DMS 273 (cell line): Measurements from ENCODE around the gene A1CF.
"Not testable (repeated sequence)": the region's sequence is repeated elsewhere in the genome, so short reads cannot be mapped to it uniquely, and the experiment has no call there.

ENCODE experiments used
- DNase-seq: peaks from one replicate; lab custom pipeline; 2025; ENCODE audit not compliant: unreplicated experiment; lab: John Stamatoyannopoulos, UW

The A1CF gene, protein sequence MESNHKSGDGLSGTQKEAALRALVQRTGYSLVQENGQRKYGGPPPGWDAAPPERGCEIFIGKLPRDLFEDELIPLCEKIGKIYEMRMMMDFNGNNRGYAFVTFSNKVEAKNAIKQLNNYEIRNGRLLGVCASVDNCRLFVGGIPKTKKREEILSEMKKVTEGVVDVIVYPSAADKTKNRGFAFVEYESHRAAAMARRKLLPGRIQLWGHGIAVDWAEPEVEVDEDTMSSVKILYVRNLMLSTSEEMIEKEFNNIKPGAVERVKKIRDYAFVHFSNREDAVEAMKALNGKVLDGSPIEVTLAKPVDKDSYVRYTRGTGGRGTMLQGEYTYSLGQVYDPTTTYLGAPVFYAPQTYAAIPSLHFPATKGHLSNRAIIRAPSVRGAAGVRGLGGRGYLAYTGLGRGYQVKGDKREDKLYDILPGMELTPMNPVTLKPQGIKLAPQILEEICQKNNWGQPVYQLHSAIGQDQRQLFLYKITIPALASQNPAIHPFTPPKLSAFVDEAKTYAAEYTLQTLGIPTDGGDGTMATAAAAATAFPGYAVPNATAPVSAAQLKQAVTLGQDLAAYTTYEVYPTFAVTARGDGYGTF

DNA sequence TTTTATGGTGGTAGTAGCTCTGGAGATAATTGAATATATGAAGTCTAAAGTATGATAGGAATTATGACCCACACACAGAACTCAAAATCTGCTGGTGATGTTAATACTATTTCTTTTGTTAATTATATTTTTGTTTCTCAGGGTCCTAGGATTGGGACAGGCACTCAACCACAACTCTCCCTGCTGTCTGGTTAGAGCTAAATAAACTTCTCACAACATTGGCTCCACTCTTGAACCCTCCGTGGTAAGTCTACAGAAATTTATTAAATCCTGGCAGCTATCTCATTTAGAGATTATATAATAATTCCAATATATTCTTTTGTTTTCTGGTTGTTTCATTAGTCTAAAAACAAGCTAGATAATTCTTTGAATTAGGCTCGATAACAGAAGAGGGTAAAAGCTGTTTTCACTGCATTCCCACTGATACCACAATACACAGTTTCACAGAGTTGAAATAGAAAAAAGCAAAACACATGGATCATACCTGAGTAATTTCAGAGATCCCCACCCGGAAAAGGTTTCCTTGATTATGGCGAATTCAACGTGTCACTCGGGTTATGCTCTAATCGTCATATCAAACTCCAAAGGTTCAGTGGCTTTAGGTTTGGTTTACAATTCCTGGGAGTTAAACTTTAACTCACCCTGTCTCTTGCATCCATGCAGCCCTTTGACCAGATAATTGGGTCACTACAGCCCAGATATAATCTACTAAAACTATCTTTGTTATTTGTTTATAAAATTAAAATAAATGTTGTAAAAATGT, at the start of gene A1CF:
TSS of gene A1CF (minus strand) at position 531 of the 763 bp plus-strand sequence. CDS start 25,687 bp downstream, outside the sequence.
- DNase-seq: no peak

DNA sequence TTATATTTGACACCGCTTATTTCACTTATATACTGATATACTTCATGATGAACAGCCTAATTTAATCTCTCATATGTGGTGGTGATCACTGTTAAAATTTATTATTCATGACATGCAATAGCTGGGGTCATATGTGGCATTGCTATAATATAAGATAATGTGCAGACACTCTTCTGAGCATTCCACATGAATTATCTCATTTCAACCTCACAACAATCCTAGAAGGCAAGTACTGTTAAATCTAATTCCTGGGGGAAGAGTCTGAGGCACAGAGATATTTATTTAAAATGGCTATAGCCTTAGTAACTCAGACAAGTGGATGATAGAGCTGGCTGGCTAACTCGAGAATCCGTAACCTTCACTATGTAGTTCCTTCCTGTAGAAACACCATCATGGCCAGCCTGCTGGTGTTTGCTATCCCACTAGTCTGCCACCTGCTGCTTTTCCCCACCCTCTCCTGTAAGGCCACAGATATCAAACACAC, 46.6 kb upstream of the A1CF start:
- no peak for DNase-seq

DNA sequence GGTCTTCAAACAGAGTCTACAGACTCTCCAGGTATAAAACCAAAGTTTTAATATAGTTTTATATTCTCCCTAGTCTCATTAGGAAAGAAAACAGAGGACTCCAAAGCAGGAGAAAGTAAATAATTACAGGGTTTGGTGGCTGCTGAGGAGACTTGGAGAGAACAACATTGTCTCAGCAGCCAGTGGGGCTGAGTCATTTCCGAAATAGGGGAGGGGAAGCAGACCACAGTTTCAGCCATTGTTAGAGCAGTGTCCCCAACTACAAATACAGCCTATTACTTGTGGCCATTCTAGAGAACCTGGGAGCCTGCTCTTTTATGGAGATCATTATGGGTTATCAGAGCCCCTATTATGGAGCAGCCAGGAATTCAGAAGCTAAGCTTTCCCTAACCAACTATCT, 44.2 kb upstream of the A1CF start:
- DNase-seq: no peak

DNA sequence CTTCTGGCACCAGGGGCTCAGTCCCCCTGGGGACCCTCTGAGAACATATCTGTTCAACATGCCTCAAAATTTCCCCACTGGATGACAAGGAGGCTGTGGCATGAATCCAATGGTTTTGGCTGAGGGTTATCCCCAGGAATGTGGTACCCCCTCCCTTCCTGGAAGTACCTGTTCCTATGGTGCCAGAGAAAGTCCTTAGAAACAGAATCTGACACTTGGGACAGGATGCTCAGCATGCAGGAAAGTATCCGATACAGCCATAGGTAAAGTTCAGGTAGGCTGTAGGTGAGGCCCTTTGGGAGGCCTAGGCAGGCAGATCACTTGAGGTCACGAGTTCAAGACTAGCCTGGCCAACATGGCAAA, 42.7 kb upstream of the A1CF start:
- DNase-seq: no peak

DNA sequence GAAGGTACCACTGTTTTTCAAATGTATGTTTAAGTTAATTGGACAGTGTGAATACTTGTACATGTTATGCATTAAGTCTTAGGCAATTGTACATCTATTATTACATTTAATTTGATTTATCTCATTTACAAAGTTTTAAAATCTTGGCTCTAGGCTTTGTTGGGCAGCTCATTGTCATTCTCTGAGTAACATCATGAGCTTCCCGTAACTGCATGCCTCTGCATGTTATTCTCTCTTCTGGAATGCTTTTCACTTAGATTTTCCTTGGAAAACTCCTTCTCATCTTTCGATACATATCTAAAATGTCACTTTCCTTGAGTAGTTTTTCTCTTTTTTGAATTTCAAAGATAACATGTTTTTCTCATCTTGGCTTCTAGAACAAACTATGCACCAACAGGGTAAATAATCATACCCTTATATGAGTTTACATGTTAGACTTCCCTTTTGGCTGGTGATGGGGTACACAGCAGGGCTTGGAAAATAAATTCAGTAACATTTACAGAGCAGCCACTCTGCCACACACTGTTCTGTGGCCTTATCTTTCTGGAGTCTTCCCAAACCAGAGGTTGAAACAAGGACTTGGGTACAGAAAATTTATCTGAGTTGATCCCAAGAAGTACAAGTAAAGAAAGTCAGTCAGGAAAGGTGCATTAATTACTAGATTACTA, 42.2 kb upstream of the A1CF start:
- no peak for DNase-seq

DNA sequence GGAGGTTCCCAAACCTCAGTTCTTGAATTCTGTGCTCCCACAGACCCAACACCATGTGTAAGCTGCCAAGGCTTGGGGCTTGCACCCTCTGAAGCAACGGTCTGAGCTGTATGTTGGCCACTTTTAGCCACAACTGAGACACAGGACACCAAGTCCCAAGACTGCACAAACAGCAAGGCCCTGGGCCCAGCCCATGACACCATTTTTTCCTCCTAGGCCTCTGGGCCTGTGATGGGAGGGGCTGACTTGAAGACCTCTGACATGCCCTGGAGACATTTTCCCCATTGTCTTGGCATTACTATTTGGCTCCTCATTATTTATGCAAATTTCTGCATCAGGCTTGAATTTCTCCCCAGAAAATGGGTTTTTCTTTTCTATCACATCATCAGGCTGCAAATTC, 38.0 kb upstream of the A1CF start:
- DNase-seq: not testable (repeated sequence)

DNA sequence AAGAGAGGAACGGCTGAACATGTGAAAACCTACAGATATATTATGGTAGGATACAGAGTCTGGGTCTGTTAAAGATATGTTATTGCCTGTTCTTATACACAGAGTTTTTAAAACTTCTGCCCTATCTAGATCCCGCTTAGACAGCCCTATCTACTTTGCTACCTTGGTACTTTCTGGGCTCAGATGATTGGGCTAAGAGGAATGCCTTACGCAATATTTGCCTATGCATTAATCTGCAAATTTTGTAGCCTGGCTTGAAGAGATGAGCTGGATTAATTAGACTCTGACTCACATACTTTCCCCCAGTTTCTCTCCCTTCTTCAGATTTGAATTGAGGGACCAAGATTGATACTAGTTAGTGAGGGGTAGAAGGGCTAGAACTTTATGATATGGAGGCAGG, 33.6 kb upstream of the A1CF start:
- DNase-seq: no peak

DNA sequence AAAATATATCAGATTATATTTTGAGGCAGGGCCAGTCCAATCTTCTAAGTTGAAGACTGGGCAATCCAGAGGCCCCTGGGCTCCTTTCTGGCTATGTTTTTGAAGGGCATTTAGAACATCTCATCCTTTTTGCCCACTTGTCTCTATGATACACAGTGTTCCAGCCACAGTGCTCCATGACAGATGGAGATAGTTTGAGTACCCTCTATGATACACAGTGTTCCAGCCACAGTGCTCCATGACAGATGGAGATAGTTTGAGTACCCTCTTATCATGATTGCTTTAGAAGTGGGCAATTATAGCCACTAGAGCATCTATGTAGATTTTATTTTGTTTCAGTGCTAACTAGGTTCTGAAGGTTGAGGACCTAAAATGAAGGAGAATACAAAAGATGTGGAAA, 33.1 kb upstream of the A1CF start:
- DNase-seq: no peak

DNA sequence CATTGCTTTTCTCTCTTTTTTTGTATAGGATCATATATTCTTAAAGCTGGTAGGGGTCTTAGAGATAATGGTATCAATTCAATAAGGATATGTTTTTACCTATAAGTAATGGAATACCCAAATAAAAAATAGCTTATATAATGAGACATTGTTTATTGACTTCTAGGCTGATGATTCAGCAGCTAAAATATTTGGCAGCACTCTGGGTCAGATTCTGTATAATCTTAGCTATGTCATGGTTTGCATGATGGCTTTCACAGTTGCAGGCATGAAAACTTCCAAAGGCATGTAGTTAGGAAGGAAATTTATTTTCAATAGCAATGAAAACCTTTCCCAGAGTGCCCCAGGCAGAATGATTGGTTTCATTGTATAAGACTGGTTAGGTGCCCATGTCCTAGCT, 32.1 kb upstream of the A1CF start:
- DNase-seq: no peak

DNA sequence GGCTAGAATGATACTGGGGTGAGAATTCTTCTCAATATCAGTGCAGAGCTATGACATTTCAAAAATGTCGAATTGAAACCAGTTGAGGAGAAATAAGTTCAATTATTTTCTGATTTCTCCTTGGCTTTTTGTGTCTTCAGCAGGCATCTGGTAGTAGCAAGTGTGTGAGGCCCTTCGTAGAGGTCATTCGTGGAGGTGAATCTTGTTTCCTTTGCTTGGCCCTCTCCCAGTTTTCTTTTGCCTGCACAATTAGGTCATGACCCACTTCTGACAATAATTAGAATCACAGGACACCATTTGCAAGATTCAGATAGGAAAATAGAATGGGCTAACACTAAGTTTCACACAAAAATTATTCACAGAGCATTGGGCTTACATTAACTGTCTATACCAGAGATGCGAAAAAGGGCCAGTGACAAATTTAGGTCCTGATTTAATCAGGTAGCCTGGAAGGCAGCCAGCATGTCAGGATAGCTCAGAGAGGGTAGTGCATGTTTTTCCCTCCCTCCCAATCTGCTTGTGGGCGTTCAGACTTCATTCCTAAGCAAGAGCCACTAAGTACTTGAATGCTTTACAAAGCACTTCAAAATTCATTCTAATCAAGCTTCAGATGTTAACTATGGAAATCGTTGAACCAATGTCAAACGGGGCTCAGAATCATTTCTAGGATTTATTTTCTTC, 24.0 kb upstream of the A1CF start:
- no peak for DNase-seq

DNA sequence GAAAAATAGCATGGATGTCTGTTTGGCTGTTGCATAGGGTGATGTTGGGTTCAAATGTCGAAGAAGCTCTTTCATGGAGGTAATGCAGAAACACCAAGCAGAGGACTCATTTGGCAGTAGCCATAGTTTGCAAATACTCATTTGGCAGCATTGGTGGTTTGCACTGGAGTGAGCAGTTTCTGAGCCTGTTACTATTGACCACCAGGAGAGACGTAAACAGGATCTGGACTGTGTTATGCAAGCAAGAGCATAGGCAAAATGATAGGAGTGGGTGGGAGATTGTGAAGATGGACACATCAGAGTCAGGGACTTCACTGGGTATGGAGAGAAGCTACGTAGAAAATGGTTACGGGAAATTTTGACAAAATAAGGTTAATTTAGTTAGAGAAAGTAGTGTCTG, 22.9 kb upstream of the A1CF start:
- no peak for DNase-seq

DNA sequence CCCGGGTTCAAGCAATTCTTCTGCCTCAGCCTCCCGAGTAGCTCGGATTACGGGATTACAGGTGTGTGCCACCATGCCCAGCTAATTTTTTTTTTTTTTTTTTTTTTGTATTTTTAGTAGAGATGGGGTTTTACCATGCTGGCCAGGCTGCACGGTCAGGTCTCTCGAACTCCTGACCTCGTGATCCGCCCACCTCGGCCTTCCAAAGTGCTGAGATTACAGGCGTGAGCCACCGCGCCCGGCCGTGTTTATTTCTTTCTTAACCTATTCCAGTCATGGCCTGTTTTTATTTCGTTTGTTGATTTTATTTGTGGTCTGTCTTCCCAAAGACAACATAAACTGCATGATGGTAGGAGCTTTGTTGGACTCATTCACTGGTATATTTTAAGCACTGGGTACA, 20.4 kb upstream of the A1CF start:
- DNase-seq: not testable (repeated sequence)

DNA sequence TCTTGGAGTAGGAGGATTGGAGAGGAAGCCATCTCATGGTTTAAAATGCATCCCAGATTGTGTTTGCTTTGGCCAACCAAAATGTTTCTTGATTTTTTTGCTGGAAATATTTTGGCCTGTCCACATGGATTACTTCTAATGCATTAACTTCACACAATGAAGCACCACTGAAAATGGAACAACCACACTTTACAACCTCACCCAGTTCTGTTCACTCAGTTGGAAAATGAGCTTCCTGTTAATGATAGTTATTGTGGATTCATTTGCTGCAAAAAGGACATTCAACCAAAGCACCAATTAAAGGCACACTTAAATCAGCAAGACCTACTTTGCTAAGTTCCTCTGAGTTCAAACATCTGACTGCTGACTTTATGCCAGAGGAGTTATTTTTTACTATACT, 11.3 kb upstream of the A1CF start:
- no peak for DNase-seq

DNA sequence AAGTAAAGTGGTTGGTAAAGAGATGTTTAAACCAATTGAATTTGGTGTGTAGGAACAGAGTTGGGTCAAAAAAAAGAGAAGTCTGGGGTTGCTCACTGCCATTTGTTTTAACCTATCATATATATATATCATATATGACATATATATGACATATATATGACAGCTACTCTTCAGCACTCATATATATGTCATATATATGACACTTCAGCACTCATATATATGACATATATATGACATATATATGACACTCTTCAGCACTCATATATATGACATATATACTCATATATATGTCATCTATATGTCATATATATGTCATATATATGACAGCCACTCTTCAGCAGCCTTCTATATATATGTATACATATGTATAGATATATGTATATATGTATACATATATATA, 8.9 kb upstream of the A1CF start:
- DNase-seq: no peak

DNA sequence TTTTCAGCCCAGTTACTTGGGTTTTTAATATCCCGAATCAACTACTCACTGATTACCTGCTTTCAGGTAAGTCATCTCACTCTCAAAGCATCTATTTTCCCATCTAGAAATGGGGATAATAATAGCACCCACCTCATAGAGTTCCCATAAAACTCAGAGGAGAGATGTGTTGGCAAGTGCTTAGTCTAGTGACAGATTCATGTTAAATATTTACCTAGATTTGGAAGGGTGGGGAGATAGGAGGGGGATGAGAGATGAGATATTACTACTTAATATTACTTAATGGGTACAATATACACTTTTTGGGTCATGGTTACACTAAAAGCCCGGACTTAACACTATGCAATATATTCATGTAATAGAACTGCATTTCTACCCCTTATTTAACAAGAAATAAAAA, 7.0 kb upstream of the A1CF start:
- no peak for DNase-seq

DNA sequence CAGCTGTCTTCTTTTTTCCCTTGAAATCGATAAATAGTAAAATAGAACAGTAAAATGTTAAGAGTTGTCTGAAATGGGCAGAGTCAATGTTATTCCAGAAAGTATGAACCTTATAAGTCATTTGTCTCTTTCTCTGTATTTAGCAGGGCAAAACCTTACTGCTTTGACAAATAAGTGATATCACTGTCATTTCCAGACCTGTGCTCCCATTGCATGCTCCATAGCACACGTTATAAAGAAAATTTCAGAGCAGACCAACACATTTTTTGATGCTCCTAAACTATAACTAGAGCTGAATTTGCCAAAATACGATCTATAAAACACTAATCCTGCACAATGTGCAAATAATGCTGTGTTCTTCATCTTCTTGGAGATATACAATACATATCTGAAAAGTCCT, 1.1 kb downstream of the A1CF start:
- no peak for DNase-seq

DNA sequence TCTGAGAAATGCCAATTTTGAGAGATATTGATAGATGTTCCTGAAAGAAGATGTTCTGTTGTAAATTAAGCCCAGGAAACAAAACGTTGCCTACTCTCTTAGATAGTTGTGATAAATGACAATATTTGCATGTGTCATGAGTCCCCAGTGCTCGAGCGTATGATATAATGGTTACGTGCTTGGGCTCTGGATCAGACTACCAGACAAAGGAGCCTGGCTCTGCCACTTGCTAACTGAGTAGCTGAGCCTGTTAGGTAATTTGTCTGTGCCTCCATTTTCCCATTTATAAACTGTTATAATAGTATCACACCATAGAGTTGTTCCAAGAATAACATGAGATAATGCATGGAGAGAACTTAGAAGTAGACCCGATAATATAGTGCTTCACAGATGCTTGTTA, 1.8 kb downstream of the A1CF start:
- no peak for DNase-seq

DNA sequence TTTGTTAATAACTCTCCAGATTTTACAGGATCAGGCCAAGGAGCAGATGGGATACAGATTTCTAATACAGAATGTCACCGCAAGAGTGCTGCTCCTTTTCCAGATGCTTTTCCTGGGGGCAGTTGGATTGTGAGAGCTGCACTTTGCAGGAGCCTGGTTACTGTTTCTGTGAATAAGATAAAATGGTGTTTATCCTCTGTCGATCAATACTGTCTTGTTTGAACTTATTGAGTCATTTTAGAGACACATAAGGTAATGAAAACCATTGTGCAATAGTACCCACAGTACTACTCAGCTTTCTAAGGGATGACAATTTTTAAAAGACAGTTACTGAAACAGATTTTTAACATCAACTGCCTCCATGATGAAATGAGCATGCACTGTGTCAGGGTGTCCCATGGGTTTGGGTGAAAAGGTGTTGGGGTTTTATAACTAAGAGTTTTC, 2.9 kb downstream of the A1CF start:
- no peak for DNase-seq

DNA sequence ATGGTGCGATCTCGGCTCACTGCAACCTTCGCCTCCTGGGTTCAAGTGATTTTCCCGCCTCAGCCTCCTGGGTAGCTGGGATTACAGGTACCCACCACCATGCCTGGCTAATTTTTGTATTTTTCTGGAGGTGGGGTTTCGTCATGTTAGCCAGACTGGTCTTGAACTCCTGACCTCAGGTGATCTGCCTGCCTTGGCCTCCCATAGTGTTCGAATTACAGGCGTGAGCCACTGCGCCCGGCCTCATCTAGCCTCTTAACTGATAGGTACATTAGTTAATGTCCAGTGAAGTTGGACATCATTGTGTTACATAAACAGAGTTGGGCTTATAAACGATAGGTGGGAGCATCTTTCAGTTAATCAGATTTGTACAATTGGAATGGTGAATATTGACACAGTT, 4.4 kb downstream of the A1CF start:
- not testable (repeated sequence) for DNase-seq

DNA sequence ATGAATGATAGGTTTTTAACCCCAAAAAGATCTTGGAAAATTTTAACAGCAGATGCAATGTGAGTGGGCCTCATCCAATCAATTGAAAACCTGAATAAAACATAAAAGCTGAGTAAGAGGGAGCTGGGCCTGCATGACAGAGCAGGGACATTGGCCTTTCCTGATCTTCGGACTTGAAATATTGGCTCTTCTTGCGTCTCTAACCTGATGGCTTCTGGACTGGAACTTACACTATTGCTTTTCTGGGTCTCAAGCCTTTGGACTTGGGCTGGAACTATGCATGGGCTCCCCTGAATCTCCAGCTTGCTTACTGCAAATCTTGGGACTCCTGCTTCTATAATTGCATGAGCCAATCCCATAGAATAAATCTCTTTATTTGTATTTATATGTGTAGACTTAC, 9.0 kb downstream of the A1CF start:
- DNase-seq: no peak

DNA sequence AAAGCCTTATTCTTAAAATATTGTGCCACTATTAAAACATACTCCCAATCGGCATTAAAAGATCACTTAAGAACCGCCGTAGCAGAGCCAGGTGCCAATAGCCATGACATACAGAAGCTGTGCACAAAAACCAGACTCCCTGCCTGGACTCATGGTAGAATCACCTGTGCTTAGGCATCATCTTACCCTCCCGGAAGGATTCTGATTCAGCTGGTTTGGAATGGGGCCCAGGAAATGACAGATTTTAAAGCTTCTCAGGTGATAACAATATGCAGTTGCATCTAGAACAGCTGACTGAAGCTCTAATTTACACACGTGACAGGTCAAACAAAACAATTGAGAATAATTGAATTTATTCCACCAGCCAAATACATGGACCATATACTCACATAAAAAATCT, 10.7 kb downstream of the A1CF start:
- DNase-seq: no peak
